CD14-positive monocyte (primary cell): Measurements from ENCODE around the gene ROGDI. TPM values are rescaled to one million over a fixed set of nuclear protein-coding genes. Genes with fewer than 3 reads are reported as not detected.
A peak's percentile ranks its signal among the peaks of the same experiment; 100 is the strongest.

Source experiments
- DNase-seq, 3 donors: peaks; one replicate each; pipeline ENCODE4 v3.0.0-alpha.2; 2011 to 2022
- H2AFZ ChIP-seq: 2 replicates; pipeline ENCODE4 v1.6.0; 2012; ENCODE audit warnings: mild to moderate bottlenecking, low read depth, low read length, inconsistent platforms; ENCODE audit not compliant: insufficient read depth, poor library complexity, severe bottlenecking
- H3K27ac ChIP-seq, 2 donors: 1 replicate in 1 of 2; 2 replicates in 1 of 2; pipeline ENCODE4 v1.5.1; 2012 to 2013; ENCODE audit warnings: low read length in 2 of 2, control low read depth in 1 of 2, inconsistent platforms in 1 of 2, low read depth in 1 of 2, mild to moderate bottlenecking in 1 of 2
- H3K27me3 ChIP-seq, 2 donors: one replicate each; pipeline versions ENCODE4 v1.6.0 to v1.6.1; 2011 to 2013; ENCODE audit warnings: low read length in 2 of 2; ENCODE audit not compliant: control insufficient read depth in 2 of 2, insufficient read depth in 2 of 2
- H3K36me3 ChIP-seq, 2 donors: replicated peaks in 1 of 2; 1 replicate in 1 of 2; 2 replicates in 1 of 2; pipeline versions ENCODE4 v1.5.1 to v1.6.1; 2012 to 2013; ENCODE audit warnings: low read length in 2 of 2, control low read depth in 1 of 2, inconsistent platforms in 1 of 2, mild to moderate bottlenecking in 1 of 2; ENCODE audit not compliant: insufficient read depth in 2 of 2, control insufficient read depth in 1 of 2
- H3K4me1 ChIP-seq, 2 donors: 1 replicate in 1 of 2; 2 replicates in 1 of 2; pipeline versions ENCODE4 v1.5.1 to v1.6.1; 2012 to 2013; ENCODE audit warnings: low read length in 2 of 2, control low read depth in 1 of 2, inconsistent platforms in 1 of 2, mild to moderate bottlenecking in 1 of 2, moderate library complexity in 1 of 2; ENCODE audit not compliant: insufficient read depth in 2 of 2, control insufficient read depth in 1 of 2
- H3K4me2 ChIP-seq: replicated peaks from 2 replicates; pipeline ENCODE3; 2012; ENCODE audit warnings: low read length, moderate library complexity, mild to moderate bottlenecking; ENCODE audit not compliant: poor library complexity, severe bottlenecking; ENCODE audit errors: extremely low read depth
- H3K4me3 ChIP-seq, 3 experiments: fragments of 200-600 bp in 1 of 3; sonication (generic) in 1 of 3; replicated peaks in 1 of 3; 1 replicate in 2 of 3; 2 replicates in 1 of 3; pipeline ENCODE4 v1.5.1; 2011 to 2013; ENCODE audit warnings: low read length in 3 of 3, mild to moderate bottlenecking in 3 of 3, control low read depth in 2 of 3, low read depth in 2 of 3, inconsistent platforms in 1 of 3, moderate library complexity in 1 of 3
- H3K79me2 ChIP-seq: 2 replicates; pipeline ENCODE4 v1.6.0; 2012; ENCODE audit warnings: mild to moderate bottlenecking, control low read depth, inconsistent platforms, low read length, moderate library complexity; ENCODE audit not compliant: insufficient read depth
- H3K9ac ChIP-seq: 2 replicates; pipeline ENCODE4 v1.6.0; 2017; ENCODE audit warnings: low read length, mild to moderate bottlenecking; ENCODE audit not compliant: insufficient read depth, poor library complexity, severe bottlenecking
- H3K9me3 ChIP-seq, 2 donors: replicated peaks in 1 of 2; 1 replicate in 1 of 2; 2 replicates in 1 of 2; pipeline versions ENCODE4 v1.5.1 to v1.6.1; 2012 to 2013; ENCODE audit warnings: low read length in 2 of 2, control low read depth in 1 of 2; ENCODE audit not compliant: control insufficient read depth in 1 of 2, insufficient read depth in 1 of 2
- H4K20me1 ChIP-seq: 2 replicates; pipeline ENCODE4 v1.6.0; 2012; ENCODE audit warnings: mild to moderate bottlenecking, low read length, control low read depth, moderate library complexity; ENCODE audit not compliant: insufficient read depth
- H3K27ac Mint-ChIP-seq, 7 donors: one replicate each; pipeline ENCODE4 v1.8.0; 2020; ENCODE audit warnings: mild to moderate bottlenecking in 7 of 7, mixed read lengths in 7 of 7, moderate library complexity in 6 of 7, inconsistent platforms in 2 of 7
- H3K27me3 Mint-ChIP-seq, 3 donors: one replicate each; pipeline ENCODE4 v1.8.0; 2021 to 2022; ENCODE audit warnings: low read depth in 3 of 3, mild to moderate bottlenecking in 3 of 3, mixed read lengths in 3 of 3, moderate library complexity in 3 of 3, inconsistent platforms in 1 of 3
- H3K36me3 Mint-ChIP-seq, 2 donors: one replicate each; pipeline ENCODE4 v1.8.0; 2020; ENCODE audit warnings: mixed read lengths in 2 of 2, inconsistent platforms in 1 of 2, mild to moderate bottlenecking in 1 of 2
- H3K4me1 Mint-ChIP-seq: one replicate; pipeline ENCODE4 v1.8.0; 2020; ENCODE audit warnings: mild to moderate bottlenecking, mixed read lengths
- H3K4me3 Mint-ChIP-seq, 2 donors: one replicate each; pipeline ENCODE4 v1.8.0; 2020; ENCODE audit warnings: mild to moderate bottlenecking in 2 of 2, mixed read lengths in 2 of 2, moderate library complexity in 1 of 2
- H3K9me3 Mint-ChIP-seq, 7 donors: one replicate each; pipeline ENCODE4 v1.8.0; 2020 to 2022; ENCODE audit warnings: mixed read lengths in 7 of 7, mild to moderate bottlenecking in 6 of 7, moderate library complexity in 6 of 7, inconsistent platforms in 2 of 7
- CTCF ChIP-seq: fragments of 200-600 bp; IDR thresholded peaks from one replicate; pipeline ENCODE4 v1.8.0; 2022; ENCODE audit warnings: antibody characterized with exemption, mild to moderate bottlenecking
- WGBS: methylation state at CpG from one replicate; pipeline ENCODE4 v1.1.5; 2013; ENCODE audit warnings: missing lambda C conversion rate; ENCODE audit not compliant: insufficient coverage; 5-methylcytosine and 5-hydroxymethylcytosine counted together
- intact Hi-C, 2 donors: fragments of 100-400 bp; cut with micrococcal nuclease; formaldehyde crosslinking; loops; one replicate each; pipeline versions ENCODE4 v1.15.0 to v1.15.1; 2023
- polyA plus RNA-seq, 3 donors: library from polyadenylated mRNA; depleted of rRNA in 1 of 3; unstranded in 2 of 3; stranded (reverse) in 1 of 3; fragments of 300-500 nt in 2 of 3; fragments of >200 nt in 1 of 3; fragmentation: Illumina TruSeq in 2 of 3; gene quantifications; 1 replicate in 2 of 3; 2 replicates in 1 of 3; pipeline ENCODE4 v1.2.3, GENCODE V29; 2012 to 2021

ROGDI gene
- polyA plus RNA-seq, 3 donors, result 40.9 to 126 (median 54.4) TPM

DNA sequence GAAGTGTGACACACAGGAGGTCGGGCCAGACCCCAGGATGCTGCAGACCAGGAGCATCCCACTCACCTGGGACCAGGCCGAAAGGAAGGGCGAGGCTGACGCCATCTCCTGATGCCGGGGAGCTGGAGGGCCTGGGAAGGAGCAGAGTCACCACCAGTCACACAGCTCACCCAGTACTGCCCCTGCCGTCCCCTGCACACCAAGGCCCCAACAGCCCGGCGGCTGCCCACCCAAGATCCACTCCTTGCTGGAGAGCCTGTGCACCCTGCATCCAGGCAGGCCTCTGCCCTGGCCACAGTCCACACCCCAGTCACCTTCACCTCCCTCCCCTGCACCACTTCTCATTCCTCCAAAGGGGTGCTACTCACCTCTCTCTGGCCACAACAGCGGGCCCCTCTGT is 40.2 kb downstream of the ROGDI start:
- Mint-ChIP-seq H3K4me1 (peaks cover 17% of the 10 kb centered on the region), H3K9me3 (no peaks in the 10 kb centered on the region), H3K27ac (peak overlapping the region in 1 of 7 donors; percentile 26), H3K4me3 (no peak overlapping the region), H3K27me3 (peaks cover 0 to 1% (median 1%) of the 10 kb centered on the region in 3 donors), H3K36me3 (peaks cover 53 to 80% of the 10 kb centered on the region in 2 donors)
- Histone ChIP-seq H3K4me2 (no peak overlapping the region), H3K9me3 (no peaks in the 10 kb centered on the region), H3K9ac (no peak overlapping the region), H3K4me3 (no peak overlapping the region), H3K79me2 (peaks cover 16% of the 10 kb centered on the region), H3K27ac (no peak overlapping the region), H3K36me3 (peaks cover 46 to 65% of the 10 kb centered on the region in 2 donors), H2AFZ (no peak overlapping the region), H3K27me3 (no peaks in the 10 kb centered on the region), H3K4me1 (peaks cover 10 to 19% of the 10 kb centered on the region in 2 donors), H4K20me1 (no peaks in the 10 kb centered on the region)
- no peak for DNase-seq
- TF ChIP-seq CTCF, result no peak
- WGBS, result 97% methylated on average over 7 of the region's 9 CpGs
- intact Hi-C loops, result no loop called here

DNA sequence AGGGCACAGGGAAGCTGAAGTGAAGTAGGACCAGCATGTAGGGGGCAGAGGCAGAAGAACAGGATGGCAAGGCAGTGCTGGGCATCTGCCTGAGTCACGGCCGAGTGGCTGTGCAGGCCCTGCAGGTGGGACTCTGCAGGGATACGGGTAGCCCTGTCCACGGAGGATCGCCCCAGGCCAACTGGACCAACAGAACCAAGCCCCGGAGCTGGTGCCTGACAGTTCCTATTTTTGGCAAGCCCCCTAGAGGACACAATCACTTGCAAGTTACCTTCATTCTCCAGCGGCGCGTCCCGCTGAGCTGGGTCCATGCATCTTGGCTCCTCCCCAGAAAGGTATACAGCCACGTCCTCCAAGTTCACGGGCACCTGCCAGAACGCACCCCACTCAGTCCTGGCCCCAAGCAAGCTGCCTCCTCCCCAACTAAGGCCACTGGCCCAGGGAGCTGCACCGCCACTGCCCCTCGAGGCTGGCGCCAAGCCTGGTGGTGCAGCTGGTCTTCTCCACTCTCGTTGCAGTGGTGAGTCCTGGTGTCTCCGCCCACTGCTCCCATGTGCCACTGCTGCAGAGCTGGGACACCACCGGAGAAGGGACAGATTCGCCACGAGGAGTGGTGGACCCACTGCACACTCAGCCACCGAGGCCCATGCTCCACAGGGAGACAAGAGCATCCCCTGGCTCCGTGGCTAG is 42.1 kb downstream of the ROGDI start:
- Histone ChIP-seq H3K79me2 (no peaks in the 10 kb centered on the region), H3K36me3 (peaks cover 54 to 81% of the 10 kb centered on the region in 2 donors), H3K4me3 (no peak overlapping the region), H4K20me1 (no peaks in the 10 kb centered on the region), H3K4me1 (peaks cover 0 to 4% of the 10 kb centered on the region in 2 donors), H3K27ac (no peak overlapping the region), H2AFZ (no peak overlapping the region), H3K9ac (no peak overlapping the region), H3K9me3 (no peaks in the 10 kb centered on the region), H3K4me2 (no peak overlapping the region), H3K27me3 (no peaks in the 10 kb centered on the region)
- Mint-ChIP-seq H3K4me3 (no peak overlapping the region), H3K27me3 (peaks cover 0 to 1% (median 1%) of the 10 kb centered on the region in 3 donors), H3K4me1 (peaks cover 6% of the 10 kb centered on the region), H3K36me3 (peaks cover 68 to 95% of the 10 kb centered on the region in 2 donors), H3K9me3 (peaks cover under 1 to 6% (median 4%) of the 10 kb centered on the region in 7 donors), H3K27ac (peak overlapping the region in 1 of 7 donors; percentile 46)
- TF ChIP-seq CTCF, result no peak
- 97% methylated on average over 23 of the region's 23 CpGs for WGBS
- intact Hi-C loops, result no loop called here
- DNase-seq, result no peak
